DMS79 treated with DMSO at 0.1 percent for 48 hours (cell line): ENCODE measurements around the gene HOXB5.

Source experiments
- DNase-seq: peaks from one replicate; lab custom pipeline; 2025; lab: John Stamatoyannopoulos, UW

The HOXB5 gene

DNA sequence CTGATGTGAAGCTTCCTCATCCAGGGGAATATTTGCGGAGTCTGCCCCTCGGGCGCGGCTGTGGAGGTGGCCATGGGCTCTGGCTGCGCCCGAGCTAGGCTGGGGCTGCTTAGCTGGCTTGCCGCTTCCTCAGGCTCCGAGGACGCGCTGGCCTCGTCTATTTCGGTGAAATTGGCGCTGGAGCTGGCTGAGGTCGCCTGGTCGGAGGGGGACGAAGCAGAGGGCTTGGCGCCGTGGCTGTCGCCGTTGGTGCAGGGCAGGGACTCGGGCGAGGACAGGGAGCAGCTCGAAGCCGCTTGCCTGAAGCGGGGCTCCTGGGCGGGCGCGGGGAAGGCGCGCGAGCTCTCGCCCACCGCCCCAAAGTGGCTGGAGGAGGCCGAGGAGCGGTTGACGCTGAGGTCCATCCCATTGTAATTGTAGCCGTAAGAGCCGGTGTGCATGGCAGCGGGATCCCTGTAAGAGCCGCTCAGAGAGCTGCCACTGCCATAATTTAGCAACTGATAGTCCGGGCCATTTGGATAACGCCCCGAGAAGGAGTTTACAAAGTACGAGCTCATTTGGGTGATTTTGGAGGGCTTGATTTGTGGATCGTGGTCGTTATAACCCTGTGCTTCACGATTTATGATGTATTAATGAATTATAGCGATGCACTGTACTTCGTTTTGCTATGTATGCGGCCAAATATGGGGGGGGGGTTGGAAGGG is at the start of gene HOXB5:
Gene HOXB5 (minus strand): TSS at position 654 of the 704 bp plus-strand sequence. CDS start 97 bp downstream, at position 557.
- DNase-seq, result peak; percentile 52

DNA sequence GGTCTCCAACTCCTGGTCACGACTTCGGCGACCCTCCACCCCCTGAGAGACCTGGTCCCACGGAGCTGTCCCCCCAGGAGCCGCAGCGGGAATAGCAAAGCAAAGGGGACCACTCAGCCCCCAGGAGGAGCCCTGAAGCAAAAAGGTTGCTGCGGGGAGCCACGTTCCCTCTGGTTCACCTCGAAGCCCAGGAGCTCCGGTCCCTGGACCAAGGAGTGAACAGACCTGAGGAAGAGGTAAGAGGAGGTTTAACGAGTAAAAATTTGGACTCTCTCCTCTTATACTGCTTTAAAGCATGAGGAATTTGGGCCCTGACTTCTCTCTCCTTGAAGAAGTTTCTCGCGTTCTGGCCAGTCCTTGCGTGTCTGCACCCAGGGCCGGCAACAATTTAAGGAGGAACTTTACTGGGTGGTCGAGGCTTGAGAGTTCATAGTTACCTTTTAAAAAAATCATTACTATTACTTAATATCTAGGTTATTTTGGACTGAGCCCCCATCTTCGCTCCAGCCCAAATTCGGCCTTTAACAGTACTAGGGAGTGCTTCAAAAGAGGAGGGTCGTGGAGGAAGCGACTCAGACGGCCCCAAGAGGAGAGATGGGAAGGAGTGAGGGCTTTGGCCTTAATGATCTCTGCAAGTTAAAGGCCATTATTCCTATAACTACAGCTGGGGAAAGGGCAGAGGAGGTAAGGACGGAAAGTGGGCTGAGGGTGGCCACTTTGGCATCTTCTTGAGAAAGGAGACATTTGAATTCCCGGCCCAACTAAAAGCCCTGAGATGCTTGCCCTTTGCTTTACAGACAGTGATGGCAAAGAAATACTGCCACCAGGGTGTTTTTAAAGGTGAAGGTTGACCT is 49.5 kb upstream of the HOXB5 start:
- no peak for DNase-seq

DNA sequence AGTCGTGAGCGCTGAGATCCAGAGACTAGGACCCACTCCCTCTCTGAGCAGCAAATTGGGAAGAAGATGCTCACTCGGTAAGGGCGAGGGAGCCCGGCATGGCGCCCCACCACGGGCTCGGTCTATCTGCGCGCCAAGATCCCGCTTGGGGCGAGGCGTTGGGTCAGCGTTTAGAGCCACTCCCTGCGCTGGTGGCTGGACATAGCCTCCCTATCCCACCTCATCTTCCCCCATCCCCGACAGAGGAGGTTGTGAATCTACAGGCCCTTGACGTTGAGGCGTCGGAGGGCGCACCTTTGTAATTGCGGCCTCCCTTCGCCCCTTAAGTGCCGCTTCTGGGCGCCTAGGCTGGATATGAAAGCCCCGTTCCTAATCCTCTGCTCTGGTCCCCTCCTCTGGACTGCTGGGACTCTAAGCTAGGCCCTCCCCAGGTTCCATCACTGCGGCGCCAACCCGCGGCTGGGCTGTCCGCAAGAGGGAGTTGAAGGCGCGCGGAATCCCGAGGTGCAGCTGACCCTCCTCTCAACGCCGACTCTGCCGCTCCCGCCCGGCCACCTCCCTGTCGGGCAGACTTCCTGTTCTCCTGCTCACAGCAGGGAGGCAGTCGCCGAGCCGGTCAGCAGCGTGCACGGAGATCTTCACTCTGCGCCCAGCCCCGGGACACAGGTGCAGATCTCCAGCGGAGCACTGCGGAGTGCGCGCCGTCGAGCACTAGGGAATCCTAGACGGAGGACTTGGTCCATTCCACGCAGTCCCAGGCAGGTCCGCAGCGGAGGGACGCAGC is 48.7 kb upstream of the HOXB5 start:
- DNase-seq, result no peak

DNA sequence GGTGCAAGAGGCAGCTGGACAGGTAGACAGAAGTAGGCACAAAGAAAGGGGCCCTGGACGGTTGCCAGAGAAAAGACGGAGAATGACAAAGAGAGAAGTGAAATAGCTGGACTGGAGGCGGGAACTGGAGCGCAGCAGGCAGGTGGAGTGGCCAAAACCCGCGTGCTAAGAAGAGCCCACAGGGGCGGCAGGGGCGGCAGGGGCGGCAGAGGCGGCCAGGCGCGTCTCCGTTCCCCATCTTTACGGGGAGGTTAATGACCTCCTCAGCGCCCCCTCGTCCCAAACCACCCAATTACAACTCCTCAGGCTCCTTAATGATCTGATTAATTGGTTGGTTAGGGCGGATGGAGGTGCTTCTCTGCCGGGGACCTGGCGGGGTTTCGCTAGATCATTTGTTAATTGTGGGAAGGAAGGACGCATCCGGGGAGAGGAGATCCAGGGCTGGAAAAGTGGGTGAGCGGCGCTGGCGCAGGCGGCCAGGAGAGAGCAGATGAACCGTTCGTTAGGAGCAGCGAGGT is 48.0 kb upstream of the HOXB5 start:
- no peak for DNase-seq

DNA sequence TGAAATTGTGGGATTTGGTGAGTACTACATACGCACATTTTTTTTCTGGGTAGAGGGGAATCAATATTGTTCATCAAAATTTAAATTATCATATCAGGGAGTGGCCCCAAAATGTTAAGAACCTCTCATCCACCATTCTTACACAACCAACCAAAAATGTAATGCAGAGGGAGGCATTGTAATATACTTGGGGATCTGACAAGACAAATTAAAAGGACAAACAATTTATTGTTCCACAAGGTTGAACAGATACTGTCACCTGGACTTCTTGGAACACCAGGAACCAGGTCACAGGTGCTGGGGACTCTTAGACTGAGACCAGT is 47.2 kb upstream of the HOXB5 start:
- no peak for DNase-seq

DNA sequence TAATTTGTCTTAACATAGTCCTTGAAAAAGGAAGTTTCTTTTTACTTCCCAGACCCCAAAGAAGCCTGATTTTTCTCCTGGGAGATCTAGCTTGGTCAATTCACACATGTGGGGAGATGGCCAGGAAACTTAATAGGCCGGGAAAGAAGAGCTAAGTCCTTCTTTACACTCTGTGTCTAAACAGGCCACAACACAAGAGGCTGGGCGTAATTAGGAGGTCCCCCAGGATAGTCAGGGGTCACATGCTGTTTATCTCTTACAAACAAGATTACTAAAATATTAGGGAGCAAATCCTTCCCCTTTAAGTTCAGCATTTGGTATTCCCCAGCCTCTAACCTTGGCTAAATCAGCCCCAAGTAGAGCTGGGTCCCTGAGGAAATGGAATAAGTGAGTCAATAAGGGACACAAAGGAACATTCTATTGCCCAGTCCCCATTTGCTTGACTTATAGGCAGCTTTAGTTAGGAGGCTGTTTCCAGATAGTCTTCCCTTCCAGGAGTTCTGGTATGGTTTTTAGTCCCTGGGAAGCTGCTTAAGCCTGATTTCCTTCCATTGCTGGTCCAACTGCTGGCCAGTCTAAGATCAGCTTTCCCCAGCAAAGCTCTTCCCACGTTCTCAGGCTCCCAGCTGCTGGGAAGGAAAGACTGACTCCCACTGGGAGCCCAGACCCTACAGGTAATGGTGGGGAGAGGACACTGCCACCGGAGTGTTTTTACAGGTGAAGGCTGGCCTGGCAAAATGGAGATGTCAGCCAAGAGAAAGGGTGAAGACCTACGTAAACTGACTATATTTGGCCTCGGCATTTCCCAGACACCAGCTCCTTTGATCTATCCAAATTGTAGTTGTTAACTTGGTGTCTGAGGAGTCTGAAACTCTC is 46.6 kb upstream of the HOXB5 start:
- DNase-seq, result no peak

DNA sequence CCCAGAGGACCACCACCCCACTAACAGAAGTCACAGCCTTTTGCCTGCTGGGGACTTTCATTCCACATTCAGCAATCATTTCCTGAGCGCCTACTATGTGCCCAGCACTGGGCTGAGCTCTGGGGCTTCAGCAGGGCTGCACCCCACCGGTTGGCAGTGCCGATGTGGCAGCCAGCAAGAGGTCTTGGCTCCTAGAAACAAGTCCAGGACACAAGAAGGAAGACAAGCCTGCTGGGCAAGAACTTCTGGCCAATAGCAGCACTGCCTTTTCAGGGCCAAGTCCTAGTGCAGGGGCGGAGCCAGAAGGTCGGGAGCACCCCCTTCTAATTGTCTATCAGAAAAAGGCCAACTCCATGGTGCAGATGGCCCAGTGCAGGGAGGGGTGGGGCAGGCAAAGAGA is 45.6 kb upstream of the HOXB5 start:
- DNase-seq, result no peak

DNA sequence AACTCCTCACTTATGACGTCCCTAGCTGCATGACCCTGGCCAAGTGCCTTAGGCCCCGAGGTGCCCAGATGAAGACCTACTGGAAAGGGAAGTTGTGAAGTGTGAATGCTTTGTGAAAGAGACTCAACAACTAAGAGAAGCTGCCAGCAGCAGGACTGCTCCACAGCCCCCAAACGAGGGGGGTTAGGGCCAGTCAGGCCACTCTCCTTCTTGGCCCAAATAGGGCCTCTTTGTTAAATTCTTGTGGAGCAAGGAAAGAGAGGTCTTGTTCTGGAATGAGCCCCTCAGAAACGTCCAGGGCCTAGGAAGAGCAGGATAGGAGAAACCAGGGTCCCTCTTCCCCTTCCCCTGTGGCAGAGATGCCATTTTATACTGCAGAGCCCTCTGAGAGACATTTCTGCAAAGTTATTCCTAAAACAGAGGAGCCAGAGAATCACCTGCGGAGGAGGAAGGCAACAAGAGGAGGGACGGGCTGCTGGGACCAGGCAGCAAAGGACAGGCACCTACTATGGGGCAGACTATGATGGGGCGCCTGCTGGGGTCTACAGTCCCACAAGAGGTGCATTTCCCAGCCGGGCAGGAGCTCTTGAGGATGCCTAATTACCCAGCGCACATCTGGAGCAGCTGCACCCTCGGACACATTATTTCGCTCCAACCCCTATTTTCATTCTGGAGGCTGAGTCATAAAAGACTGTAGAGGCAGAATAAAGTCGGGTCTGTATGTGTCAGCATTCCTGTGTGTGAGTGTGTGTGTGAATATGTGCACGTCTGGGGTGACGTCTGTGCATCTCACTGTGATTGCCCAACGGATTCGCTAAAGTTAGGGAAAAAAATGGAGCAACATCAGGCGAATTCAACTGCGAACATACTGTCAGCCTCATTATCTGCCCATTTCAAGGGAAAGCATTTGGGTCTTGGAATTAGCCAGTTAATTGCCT is 44.0 kb upstream of the HOXB5 start:
- no peak for DNase-seq

DNA sequence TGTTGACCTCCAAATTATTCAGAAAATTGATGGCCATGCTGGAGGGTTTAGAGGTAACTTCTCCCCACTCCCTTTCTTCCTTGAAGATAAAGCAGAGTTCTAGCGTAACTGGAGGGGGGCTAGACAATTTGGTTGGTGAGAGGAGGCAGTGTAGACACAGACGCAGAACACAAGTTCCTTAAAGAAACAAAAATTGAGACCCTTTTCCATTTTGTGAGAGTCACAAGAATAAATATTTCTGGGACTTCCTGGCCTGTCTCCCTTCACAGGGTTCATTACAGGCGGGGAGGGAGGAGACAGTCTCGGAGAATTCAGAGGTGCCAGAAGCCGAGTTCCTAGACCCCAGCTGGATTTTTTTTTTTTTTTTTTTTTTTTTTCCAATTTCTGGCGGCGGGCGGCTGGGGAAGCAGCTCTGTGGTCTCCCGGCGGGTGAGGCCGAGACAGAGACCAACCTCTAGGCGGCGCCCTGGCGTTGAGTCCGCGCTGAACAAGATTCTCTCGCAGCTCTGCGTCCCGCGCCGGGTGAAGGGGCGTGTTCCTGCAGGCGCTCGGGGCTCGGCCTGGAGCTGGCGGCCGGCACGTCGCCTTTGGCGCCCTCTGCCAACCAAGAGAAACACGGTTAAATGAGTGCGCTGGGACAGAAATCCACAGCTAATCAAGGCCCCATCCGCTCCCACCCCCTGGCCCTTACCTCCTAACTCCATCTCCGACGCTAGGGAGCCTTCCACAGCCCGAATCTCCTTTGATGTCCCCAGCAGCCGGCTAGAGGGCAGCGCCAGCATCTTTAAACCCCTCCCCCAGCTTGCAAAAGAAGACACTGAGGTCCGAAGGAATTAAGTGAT is 42.8 kb upstream of the HOXB5 start:
- no peak for DNase-seq

DNA sequence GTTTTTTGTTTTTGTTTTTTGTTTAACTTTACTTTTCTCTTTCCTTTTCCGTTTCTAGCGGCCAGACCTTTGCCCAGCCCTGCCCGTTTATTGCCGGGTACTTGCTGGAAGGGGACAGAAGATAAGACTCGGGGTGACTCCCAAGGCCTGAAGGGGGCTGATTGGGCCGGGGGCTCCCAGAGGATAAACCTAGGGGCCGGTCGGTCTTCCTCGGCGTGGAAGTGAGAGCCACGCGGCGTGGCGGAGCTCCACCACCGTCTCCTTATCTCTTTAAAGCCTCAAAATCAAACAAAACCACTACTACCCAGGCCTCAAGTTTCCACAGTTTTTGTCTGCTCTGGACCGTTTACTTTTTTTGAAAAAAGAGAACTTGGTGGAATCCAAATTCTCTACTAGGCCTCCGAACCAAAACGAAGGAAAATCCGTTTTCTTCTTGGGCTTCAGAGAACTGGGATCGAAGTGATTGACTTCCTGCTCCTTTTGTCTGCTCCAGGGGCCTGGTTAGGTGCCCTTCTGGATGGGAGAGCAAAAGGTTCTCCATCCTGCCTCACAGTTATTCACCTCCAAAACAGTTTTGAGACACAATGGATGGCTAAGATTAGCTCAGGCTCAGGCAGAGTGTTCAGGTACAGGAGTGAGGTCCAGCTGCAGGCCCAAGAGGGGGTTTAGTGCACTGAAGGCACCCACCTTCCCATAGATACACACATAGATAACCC is 41.1 kb upstream of the HOXB5 start:
- DNase-seq, result no peak

DNA sequence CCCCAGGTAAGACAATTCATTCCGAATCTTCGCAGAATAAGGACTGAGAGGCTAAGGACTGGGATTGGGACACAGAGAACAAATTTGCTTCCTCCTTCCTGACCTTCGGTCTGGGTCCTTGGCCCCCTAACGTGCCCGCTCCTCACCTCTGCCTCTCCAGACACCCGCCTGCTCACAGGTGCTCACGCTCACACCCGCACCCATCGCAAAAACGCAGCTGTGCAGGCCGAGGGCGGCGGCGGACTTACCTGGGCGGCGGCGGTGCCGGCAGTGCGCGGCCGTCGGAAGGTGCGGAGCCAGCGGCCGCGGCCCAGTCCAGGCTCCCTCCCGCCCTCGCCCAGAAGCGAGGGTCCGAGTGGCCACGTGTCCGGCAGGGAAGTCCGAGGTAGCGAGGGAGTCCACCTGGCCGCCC is 39.7 kb upstream of the HOXB5 start:
- DNase-seq, result no peak

DNA sequence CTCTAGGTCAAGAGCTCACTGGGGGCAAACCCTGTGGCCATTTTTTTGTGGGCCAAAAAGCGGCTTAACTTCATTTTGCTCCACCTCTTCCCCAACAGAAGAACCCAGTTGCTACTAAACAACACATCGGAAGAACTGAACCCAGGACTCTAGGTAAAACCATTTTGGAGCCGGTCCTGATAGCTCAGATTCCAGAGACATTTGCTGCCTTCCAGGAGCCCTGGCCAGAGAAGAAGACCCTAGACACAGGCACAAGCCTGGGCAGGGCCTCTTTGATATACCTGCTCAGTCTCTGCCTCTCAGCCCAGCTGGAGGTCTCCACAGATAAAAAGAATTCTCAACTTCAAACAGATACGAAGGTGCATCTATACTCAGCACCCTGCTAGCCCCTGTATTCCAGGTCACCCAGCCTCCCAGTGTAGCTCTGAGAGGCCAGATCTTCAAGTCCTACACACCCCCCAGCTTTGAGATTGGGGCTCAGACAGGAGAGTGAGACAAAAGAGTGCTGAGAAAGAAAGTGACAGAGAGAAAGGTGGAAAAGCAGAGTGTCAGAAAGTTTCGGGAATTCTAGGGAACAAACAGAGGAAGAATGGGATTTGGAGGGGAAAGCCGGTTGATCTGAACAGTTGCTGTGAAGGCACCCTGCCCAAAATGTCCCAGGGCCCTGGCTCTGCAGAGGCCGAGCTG is 39.1 kb upstream of the HOXB5 start:
- DNase-seq, result no peak

DNA sequence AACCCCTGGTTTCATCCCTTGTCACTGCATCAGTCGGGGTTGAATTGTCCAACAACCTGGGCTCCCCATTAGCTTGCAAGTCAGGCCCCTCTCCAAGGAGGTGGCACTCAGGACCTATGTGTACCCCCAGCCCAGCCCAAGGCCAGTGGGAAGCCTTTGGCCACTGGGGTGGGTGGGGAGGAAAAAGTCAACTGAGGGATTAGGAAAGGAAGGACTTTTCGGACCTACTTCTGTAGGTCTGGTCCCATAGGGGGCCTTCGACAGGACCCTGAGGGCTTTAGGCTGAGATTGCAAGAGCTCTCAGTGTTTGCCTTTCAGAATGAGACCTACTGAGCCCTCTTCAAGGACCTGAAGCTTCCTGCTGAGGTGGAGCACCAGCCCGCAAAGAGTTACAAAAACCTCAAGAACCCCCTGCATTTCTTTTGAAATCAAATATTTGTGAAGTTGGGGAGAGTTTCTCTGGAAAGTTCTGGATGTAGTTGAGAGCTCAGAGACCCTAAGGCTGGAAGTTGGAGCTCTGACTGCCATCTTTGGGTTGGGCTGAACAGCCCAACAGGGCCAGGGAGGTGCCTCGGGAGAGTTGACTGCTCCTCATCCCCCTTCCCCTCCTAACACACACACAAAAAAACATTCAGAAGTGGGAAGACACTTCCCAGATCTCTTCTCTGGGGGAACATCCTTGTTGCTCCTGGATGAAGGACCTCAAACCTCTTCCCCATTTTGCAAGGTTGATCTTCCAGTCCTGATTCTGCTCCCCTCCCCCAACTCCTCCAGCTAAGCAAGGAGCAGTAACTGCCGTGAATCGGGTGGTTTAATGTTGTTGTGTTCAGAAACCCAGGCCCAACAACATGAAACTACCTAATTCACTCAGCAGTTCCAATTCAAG is 38.4 kb upstream of the HOXB5 start:
- DNase-seq, result no peak

DNA sequence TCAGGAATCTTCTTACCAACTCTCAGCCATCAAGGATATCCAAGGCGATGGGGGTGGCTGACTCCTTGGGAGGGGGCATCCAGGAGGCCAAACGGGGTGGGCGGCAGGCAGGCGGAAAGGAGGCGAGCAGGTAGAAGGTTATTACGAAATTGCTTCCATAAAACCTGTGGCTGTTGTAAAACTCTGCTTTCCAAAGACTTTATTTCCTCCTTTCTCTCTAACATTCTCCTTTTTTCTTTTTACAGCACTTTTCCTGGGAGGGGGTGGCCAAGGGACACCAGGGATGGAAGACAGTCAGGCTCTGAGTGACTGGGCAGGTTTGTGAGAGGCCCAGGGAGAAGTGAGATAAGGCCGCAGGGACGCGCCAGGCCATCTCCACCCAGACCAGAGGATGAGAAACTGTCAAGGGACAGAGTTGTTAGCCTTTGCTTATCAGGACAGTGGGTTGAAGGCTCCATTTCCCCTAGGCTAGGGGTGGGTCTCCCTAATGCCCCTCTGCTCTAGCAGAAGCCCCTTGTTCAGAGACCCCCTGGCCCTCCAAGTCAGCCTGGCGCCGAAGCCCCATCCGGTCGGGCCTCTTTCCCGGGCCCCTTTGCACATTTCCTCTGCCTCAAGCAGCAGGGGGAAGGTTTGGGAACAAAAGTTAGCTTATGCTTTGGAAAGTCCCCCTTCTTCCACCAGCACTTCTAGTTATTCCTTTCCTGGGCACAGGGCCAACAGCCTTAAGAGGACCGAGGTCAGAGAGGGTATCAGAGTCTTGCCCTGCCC is 37.5 kb upstream of the HOXB5 start:
- no peak for DNase-seq

DNA sequence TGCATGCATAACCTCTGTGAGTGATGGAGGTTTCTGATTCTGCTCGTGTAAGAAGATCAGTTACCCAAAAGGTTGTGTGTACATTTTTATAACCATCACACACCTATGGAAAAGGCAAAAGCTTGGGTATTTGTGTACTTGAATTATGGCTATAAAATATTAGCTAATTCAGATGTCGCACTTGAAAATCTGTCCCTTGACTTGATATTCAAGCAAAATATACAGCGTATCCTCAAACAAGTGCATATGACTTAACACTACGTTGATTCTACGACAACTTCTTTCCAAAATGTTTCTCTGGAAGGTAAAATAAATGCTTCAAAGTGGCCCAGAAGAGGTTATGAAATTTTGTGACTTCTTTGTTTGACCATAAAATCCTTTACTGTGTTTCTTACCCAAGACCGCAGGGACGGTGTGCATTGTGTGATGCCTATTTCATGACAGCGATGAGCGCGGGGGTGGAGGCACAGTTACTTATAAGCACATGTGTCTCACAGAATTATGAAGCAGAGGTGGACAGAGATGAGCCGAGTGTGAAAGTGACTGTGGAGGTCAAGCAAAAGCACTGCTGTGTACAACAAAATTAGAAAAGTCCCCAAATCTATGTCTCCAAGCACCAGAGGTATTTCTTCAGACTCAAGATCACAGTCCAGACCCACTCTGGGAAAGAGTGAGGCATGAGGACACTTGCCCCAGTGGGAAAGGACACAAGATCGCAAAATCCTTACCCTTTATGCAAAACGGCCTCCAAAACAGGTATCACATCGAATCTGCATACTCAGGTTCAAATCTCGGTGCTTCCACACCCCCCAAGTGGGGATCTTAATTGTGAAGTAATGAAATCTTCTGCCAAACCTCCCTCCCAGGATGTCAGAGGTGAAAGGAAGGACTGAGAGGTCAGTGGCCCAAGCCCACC is 36.7 kb upstream of the HOXB5 start:
- no peak for DNase-seq
